Measurements from ENCODE around the gene CDH13. TPM values are rescaled to one million over a fixed set of nuclear protein-coding genes. Genes with fewer than 3 reads are reported as not detected.

The CDH13 gene
- total RNA-seq, 2 experiments from 2014 or later: not detected

GRCh38 chr16:82857693-82858365 lies 231.1 kb downstream of the CDH13 start:
- no peaks in the 10 kb centered on the region for H3K36me3 Mint-ChIP-seq (ENCODE audit: low read depth)
- no peak for ATAC-seq
- POLR2A ChIA-PET: no interaction called here
- H3K4me3 Mint-ChIP-seq: no peak overlapping the region
- CTCF ChIA-PET: no interaction called here
- DNase-seq: no peak
- no peaks in the 10 kb centered on the region for H3K9me3 Mint-ChIP-seq (ENCODE audit: low read depth)
- intact Hi-C loops (cut with DNase I, micrococcal nuclease): no loop called here
- no peak overlapping the region for H3K27ac Mint-ChIP-seq
- no peaks in the 10 kb centered on the region for H3K4me1 Mint-ChIP-seq
- no peaks in the 10 kb centered on the region for H3K27me3 Mint-ChIP-seq

DNA sequence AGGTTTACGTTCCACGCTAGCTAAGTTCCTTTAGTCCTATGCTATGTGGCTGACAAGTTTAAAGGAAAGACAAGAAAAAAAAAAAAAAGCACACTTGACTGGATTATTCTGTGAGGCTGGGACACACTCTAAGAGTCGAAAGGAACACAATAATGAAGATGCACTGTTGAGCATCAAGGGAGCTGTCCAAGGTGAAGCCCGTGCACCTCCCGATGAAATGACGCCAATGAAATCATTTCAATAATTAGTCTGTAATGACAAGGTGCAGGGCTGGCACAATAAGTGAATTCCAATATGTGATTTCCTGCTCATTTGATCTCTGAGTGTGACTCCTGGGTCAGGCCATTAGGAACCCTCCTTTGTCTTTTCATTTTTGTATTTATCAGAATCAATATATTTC lies 232.9 kb downstream of the CDH13 start:
- H3K27ac Mint-ChIP-seq: no peak overlapping the region
- no peaks in the 10 kb centered on the region for H3K27me3 Mint-ChIP-seq
- ChIA-PET CTCF (no interaction called here), POLR2A (no interaction called here)
- H3K9me3 Mint-ChIP-seq (ENCODE audit: low read depth): no peaks in the 10 kb centered on the region
- DNase-seq (no peak), ATAC-seq (no peak)
- no peaks in the 10 kb centered on the region for H3K4me1 Mint-ChIP-seq
- intact Hi-C loops (cut with DNase I, micrococcal nuclease): no loop called here
- H3K4me3 Mint-ChIP-seq: no peak overlapping the region
- no peaks in the 10 kb centered on the region for H3K36me3 Mint-ChIP-seq (ENCODE audit: low read depth)

DNA sequence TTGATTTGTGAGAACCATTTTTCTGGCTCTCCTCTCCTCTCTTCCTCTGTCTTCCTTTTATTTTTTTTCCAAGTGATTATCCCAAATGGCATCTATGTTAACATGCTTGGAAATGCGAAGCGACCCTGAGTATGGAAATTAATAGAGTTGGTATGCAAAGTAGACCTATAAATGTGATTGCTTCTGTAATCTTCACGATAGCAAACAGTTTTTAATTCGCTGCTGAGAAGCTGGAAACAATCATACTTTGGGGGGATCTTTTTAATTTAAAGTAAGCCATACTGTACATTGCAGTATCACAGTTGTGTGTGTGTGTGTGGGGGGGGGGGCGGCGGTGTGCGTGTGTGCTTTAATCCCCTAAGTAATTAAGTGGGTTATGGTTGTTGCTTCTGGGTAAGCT lies 233.3 kb downstream of the CDH13 start:
- Mint-ChIP-seq H3K27ac (no peak overlapping the region), H3K4me3 (no peak overlapping the region), H3K4me1 (no peaks in the 10 kb centered on the region), H3K27me3 (no peaks in the 10 kb centered on the region), H3K36me3 (ENCODE audit: low read depth) (no peaks in the 10 kb centered on the region), H3K9me3 (ENCODE audit: low read depth) (no peaks in the 10 kb centered on the region)
- intact Hi-C loops (cut with DNase I, micrococcal nuclease): no loop called here
- ChIA-PET POLR2A (no interaction called here), CTCF (no interaction called here)
- no peak for DNase-seq
- no peak for ATAC-seq

DNA sequence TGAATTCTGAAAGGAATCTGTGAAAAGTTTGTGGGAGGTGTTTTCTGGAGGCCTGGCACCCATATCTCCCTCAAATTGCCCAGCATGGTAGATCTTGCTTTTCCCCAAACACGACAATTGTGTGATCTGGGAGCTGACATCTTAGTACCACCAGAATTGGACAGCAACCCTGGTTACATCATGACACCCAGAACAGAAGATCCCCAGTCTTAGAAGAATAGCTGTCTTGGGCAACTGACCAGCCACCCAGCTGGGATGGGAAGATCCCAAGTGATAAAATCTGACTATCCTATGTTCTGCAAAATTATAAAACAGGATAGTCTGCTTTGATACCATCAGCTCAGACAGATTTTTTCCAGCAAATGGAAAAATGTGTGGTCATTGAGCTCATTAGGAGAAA lies 235.3 kb downstream of the CDH13 start:
- intact Hi-C loops (cut with DNase I, micrococcal nuclease): no loop called here
- POLR2A ChIA-PET: no interaction called here
- no peak overlapping the region for H3K4me3 Mint-ChIP-seq
- ATAC-seq: no peak
- CTCF ChIA-PET: no interaction called here
- no peaks in the 10 kb centered on the region for H3K36me3 Mint-ChIP-seq (ENCODE audit: low read depth)
- H3K4me1 Mint-ChIP-seq: no peaks in the 10 kb centered on the region
- no peak for DNase-seq
- H3K27ac Mint-ChIP-seq: no peak overlapping the region
- H3K9me3 Mint-ChIP-seq (ENCODE audit: low read depth): peaks cover 6% of the 10 kb centered on the region
- H3K27me3 Mint-ChIP-seq: no peaks in the 10 kb centered on the region

DNA sequence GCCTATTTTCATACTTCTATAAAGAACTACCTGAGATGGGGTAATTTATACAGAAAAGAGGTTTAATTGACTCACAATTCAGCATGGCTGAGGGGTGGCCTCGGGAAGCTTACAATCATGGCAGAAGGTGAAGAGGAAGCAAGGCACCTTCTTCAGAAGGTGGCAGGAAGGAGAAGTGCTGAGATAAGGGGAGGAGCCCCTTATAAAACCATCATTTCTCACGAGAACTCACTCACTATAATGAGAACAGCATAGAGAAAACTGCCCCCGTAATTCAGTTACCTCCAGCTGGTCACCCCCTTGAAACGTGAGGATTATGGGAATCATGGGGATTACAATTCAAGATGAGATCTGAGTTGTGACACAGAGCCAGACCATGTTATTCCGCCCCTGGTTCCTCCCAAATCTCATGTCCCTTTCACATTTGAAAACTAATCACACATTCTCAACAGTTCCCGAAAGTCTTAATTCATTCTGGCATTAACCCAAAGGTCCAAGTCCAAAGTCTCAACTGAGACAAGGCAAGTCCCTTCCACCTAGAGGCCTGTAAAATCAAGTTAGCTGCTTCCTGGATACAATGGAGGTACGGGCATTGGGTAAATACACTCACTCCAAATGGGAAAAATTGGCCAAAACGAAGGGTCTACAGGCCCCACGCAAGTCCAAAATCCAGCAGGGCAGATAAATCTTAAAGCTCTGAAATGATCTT lies 237.7 kb downstream of the CDH13 start:
- H3K4me3 Mint-ChIP-seq: no peak overlapping the region
- no peak overlapping the region for H3K27ac Mint-ChIP-seq
- POLR2A ChIA-PET: no interaction called here
- CTCF ChIA-PET: no interaction called here
- H3K9me3 Mint-ChIP-seq (ENCODE audit: low read depth): peaks cover 8% of the 10 kb centered on the region
- no peaks in the 10 kb centered on the region for H3K4me1 Mint-ChIP-seq
- no peaks in the 10 kb centered on the region for H3K36me3 Mint-ChIP-seq (ENCODE audit: low read depth)
- H3K27me3 Mint-ChIP-seq: no peaks in the 10 kb centered on the region
- ATAC-seq: no peak
- intact Hi-C loops (cut with DNase I, micrococcal nuclease): no loop called here
- DNase-seq: no peak

- ChIA-PET CTCF (no interaction called here), POLR2A (no interaction called here)
- Mint-ChIP-seq H3K36me3 (ENCODE audit: low read depth) (no peaks in the 10 kb centered on the region), H3K27ac (no peak overlapping the region), H3K4me1 (no peaks in the 10 kb centered on the region), H3K4me3 (no peak overlapping the region), H3K9me3 (ENCODE audit: low read depth) (peaks cover 10% of the 10 kb centered on the region), H3K27me3 (peaks cover 3% of the 10 kb centered on the region)
- ATAC-seq: no peak
- intact Hi-C loops (cut with DNase I, micrococcal nuclease): no loop called here
- DNase-seq: no peak
These were observed 238.6 kb downstream of the CDH13 start for GRCh38 chr16:82865412-82865811.

- Mint-ChIP-seq H3K36me3 (ENCODE audit: low read depth) (no peaks in the 10 kb centered on the region), H3K27ac (no peak overlapping the region), H3K4me1 (no peaks in the 10 kb centered on the region), H3K27me3 (peaks cover 3% of the 10 kb centered on the region), H3K4me3 (no peak overlapping the region), H3K9me3 (ENCODE audit: low read depth) (peaks cover 15% of the 10 kb centered on the region)
- no peak for DNase-seq
- intact Hi-C loops (cut with DNase I, micrococcal nuclease): no loop called here
- ChIA-PET CTCF (no interaction called here), POLR2A (no interaction called here)
- no peak for ATAC-seq
These were observed 240.7 kb downstream of the CDH13 start for GRCh38 chr16:82867485-82867884.

GRCh38 chr16:82874271-82874670 lies 247.5 kb downstream of the CDH13 start:
- H3K36me3 Mint-ChIP-seq (ENCODE audit: low read depth): no peaks in the 10 kb centered on the region
- peaks cover 7% of the 10 kb centered on the region for H3K9me3 Mint-ChIP-seq (ENCODE audit: low read depth)
- no peaks in the 10 kb centered on the region for H3K4me1 Mint-ChIP-seq
- no peak overlapping the region for H3K27ac Mint-ChIP-seq
- no peak for DNase-seq
- POLR2A ChIA-PET: no interaction called here
- peaks cover 5% of the 10 kb centered on the region for H3K27me3 Mint-ChIP-seq
- CTCF ChIA-PET: interaction anchor here (0.7 kb wide), 1 partner anchor 11 kb away, joined by 4 read pairs; no protein-coding TSS in a partner anchor
- ATAC-seq: no peak
- intact Hi-C loops (cut with DNase I, micrococcal nuclease): no loop called here
- H3K4me3 Mint-ChIP-seq: no peak overlapping the region

- ChIA-PET CTCF (interaction anchor here (0.7 kb wide), 1 partner anchor 11 kb away, joined by 4 read pairs; no protein-coding TSS in a partner anchor), POLR2A (no interaction called here)
- H3K27me3 Mint-ChIP-seq: peaks cover 4% of the 10 kb centered on the region
- no peaks in the 10 kb centered on the region for H3K36me3 Mint-ChIP-seq (ENCODE audit: low read depth)
- no peaks in the 10 kb centered on the region for H3K4me1 Mint-ChIP-seq
- H3K9me3 Mint-ChIP-seq (ENCODE audit: low read depth): peaks cover 6% of the 10 kb centered on the region
- ATAC-seq: no peak
- DNase-seq: no peak
- intact Hi-C loops (cut with DNase I, micrococcal nuclease): no loop called here
- no peak overlapping the region for H3K27ac Mint-ChIP-seq
- no peak overlapping the region for H3K4me3 Mint-ChIP-seq
These were observed 247.9 kb downstream of the CDH13 start for GRCh38 chr16:82874672-82875071.

- Mint-ChIP-seq H3K4me3 (no peak overlapping the region), H3K9me3 (ENCODE audit: low read depth) (no peaks in the 10 kb centered on the region), H3K4me1 (no peaks in the 10 kb centered on the region), H3K36me3 (ENCODE audit: low read depth) (no peaks in the 10 kb centered on the region), H3K27ac (no peak overlapping the region), H3K27me3 (peaks cover 2% of the 10 kb centered on the region)
- ATAC-seq: no peak
- intact Hi-C loops (cut with DNase I, micrococcal nuclease): no loop called here
- DNase-seq: no peak
- CTCF ChIA-PET: no interaction called here
- POLR2A ChIA-PET: no interaction called here
These were observed 250.2 kb downstream of the CDH13 start for GRCh38 chr16:82876951-82877350.

DNA sequence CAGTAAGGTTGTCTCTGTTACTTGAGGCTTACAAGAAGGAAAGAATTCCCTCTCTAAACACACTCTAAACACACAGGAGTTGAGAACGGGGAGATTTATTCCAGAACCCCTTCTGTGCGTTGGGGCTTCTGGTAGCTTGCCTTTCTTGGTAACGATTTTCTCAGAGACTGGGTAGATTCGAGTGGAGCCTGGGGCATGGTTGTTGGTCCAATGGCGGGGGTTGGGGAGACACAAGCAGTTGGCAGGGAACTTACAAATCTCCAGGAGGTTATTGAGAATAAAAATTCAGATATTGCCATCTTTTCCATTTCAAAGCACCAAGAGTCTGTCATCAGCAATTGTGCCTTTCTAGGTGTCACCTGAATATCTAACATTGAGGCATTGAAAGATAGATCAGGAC lies 251.7 kb downstream of the CDH13 start:
- ChIA-PET CTCF (no interaction called here), POLR2A (no interaction called here)
- H3K27ac Mint-ChIP-seq: no peak overlapping the region
- no peaks in the 10 kb centered on the region for H3K36me3 Mint-ChIP-seq (ENCODE audit: low read depth)
- intact Hi-C loops (cut with DNase I, micrococcal nuclease): no loop called here
- H3K4me1 Mint-ChIP-seq: no peaks in the 10 kb centered on the region
- DNase-seq (no peak), ATAC-seq (no peak)
- H3K27me3 Mint-ChIP-seq: no peaks in the 10 kb centered on the region
- no peak overlapping the region for H3K4me3 Mint-ChIP-seq
- H3K9me3 Mint-ChIP-seq (ENCODE audit: low read depth): no peaks in the 10 kb centered on the region

GRCh38 chr16:82880346-82880745 lies 253.6 kb downstream of the CDH13 start:
- ChIA-PET CTCF (no interaction called here), POLR2A (no interaction called here)
- ATAC-seq (no peak), DNase-seq (no peak)
- intact Hi-C loops (cut with DNase I, micrococcal nuclease): no loop called here
- Mint-ChIP-seq H3K9me3 (ENCODE audit: low read depth) (no peaks in the 10 kb centered on the region), H3K4me3 (no peak overlapping the region), H3K27ac (no peak overlapping the region), H3K4me1 (no peaks in the 10 kb centered on the region), H3K27me3 (no peaks in the 10 kb centered on the region), H3K36me3 (ENCODE audit: low read depth) (no peaks in the 10 kb centered on the region)
